ENCODE results near the gene TMEM178A. TPM values are rescaled to one million over a fixed set of nuclear protein-coding genes. Genes with fewer than 3 reads are reported as not detected.
A peak's percentile ranks its signal among the peaks of the same experiment; 100 is the strongest.
"Not testable (repeated sequence)": the region's sequence is repeated elsewhere in the genome, so short reads cannot be mapped to it uniquely, and the experiment has no call there.

TMEM178A gene
- total RNA-seq, 1 donor from 2014 or later, result 28.7 TPM

DNA sequence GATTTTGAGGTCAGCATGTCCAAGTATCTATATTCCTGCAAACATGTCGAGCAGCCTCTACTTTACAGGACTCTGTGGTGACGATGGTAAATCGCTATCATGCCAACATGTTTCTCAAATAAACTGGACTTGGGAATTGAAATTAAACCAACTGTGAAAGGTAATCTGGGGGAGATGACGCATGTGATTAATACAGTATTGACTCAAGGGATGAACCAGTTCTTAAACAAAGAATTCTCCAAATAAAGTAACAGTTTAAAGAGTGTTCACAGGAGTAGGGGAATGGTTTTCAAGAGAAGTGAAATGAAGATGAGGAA lies 59.1 kb downstream of the TMEM178A start:
- FAIRE-seq (no peak), DNase-seq (ENCODE audit: low read depth) (peak; percentile 78)
- H3K9me3 ChIP-seq (ENCODE audit: insufficient read depth, low read depth, low read length), result no peaks in the 10 kb centered on the region
- H3K27ac Mint-ChIP-seq (ENCODE audit: unreplicated experiment), result peak overlapping the region; percentile 77
- H4K20me1 ChIP-seq (ENCODE audit: insufficient read depth, low read length), result no peaks in the 10 kb centered on the region
- H3K9ac ChIP-seq (ENCODE audit: low read length), result peak overlapping the region; percentile 20
- H3K27ac ChIP-seq (ENCODE audit: low read depth, low read length), result peak overlapping the region; percentile 66
- peaks cover 38% of the 10 kb centered on the region for H3K4me1 ChIP-seq (ENCODE audit: insufficient read depth, low read length)
- no peaks in the 10 kb centered on the region for H3K9me3 Mint-ChIP-seq (ENCODE audit: unreplicated experiment)
- no peak overlapping the region for H2AFZ ChIP-seq (ENCODE audit: low read depth, low read length)
- peaks cover 7% of the 10 kb centered on the region for H3K36me3 Mint-ChIP-seq (ENCODE audit: low read depth, unreplicated experiment)
- no peaks in the 10 kb centered on the region for H3K27me3 Mint-ChIP-seq (ENCODE audit: low read depth, unreplicated experiment)
- H3K79me2 ChIP-seq (ENCODE audit: insufficient read depth, low read length), result no peaks in the 10 kb centered on the region
- no peaks in the 10 kb centered on the region for H3K27me3 ChIP-seq (ENCODE audit: insufficient read depth, low read length)
- no peak for TF ChIP-seq EZH2 (IDR thresholded peaks at IDR 0.05; ENCODE audit: insufficient read depth, low read length)
- TF ChIP-seq, protein P1, sequence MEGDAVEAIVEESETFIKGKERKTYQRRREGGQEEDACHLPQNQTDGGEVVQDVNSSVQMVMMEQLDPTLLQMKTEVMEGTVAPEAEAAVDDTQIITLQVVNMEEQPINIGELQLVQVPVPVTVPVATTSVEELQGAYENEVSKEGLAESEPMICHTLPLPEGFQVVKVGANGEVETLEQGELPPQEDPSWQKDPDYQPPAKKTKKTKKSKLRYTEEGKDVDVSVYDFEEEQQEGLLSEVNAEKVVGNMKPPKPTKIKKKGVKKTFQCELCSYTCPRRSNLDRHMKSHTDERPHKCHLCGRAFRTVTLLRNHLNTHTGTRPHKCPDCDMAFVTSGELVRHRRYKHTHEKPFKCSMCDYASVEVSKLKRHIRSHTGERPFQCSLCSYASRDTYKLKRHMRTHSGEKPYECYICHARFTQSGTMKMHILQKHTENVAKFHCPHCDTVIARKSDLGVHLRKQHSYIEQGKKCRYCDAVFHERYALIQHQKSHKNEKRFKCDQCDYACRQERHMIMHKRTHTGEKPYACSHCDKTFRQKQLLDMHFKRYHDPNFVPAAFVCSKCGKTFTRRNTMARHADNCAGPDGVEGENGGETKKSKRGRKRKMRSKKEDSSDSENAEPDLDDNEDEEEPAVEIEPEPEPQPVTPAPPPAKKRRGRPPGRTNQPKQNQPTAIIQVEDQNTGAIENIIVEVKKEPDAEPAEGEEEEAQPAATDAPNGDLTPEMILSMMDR (IDR thresholded peaks at IDR 0.05; ENCODE audit: insufficient read depth, low read depth, low read length), result no peak
- peak overlapping the region; percentile 30 for H3K4me2 ChIP-seq (ENCODE audit: low read length)
- no peak overlapping the region for H3K4me3 Mint-ChIP-seq (ENCODE audit: unreplicated experiment)
- no peak overlapping the region for H3K4me3 ChIP-seq (ENCODE audit: insufficient read depth, low read depth, low read length)
- H3K4me1 Mint-ChIP-seq (ENCODE audit: low read depth, unreplicated experiment), result peaks cover 56% of the 10 kb centered on the region
- H3K36me3 ChIP-seq (ENCODE audit: insufficient read depth, low read length), result no peaks in the 10 kb centered on the region

DNA sequence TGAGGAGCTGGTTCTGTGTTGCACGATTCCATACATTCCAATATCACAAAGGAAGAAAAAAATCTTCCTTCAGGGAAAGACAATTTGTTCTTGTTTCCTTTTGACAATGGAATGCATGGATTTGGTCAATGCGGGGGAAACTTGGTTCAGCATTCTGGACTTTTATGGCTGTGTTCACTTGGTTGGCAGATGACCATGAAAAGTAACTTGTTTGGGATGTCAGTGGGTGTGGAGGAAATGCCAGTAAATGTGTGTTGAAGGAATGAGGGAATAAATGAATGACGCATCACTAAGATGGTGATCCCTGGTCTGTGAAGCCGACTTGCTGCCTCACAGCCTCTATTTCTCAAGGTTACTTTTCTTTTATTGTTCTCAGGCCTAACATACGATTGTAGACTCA lies 59.7 kb downstream of the TMEM178A start:
- H3K4me1 ChIP-seq (ENCODE audit: insufficient read depth, low read length), result peaks cover 38% of the 10 kb centered on the region
- Mint-ChIP-seq H3K9me3 (ENCODE audit: unreplicated experiment) (no peaks in the 10 kb centered on the region), H3K27ac (ENCODE audit: unreplicated experiment) (peak overlapping the region; percentile 77), H3K4me3 (ENCODE audit: unreplicated experiment) (no peak overlapping the region), H3K36me3 (ENCODE audit: low read depth, unreplicated experiment) (peaks cover 6% of the 10 kb centered on the region), H3K4me1 (ENCODE audit: low read depth, unreplicated experiment) (peaks cover 57% of the 10 kb centered on the region), H3K27me3 (ENCODE audit: low read depth, unreplicated experiment) (no peaks in the 10 kb centered on the region)
- no peak overlapping the region for H2AFZ ChIP-seq (ENCODE audit: low read depth, low read length)
- peak overlapping the region; percentile 49 for H3K9ac ChIP-seq (ENCODE audit: low read length)
- H3K27ac ChIP-seq (ENCODE audit: low read depth, low read length), result peak overlapping the region; percentile 66
- no peak overlapping the region for H3K4me3 ChIP-seq (ENCODE audit: insufficient read depth, low read depth, low read length)
- peak overlapping the region; percentile 30 for H3K4me2 ChIP-seq (ENCODE audit: low read length)
- peaks cover 2% of the 10 kb centered on the region for H3K36me3 ChIP-seq (ENCODE audit: insufficient read depth, low read length)
- FAIRE-seq, result no peak
- TF ChIP-seq, protein P1 (IDR thresholded peaks at IDR 0.05; ENCODE audit: insufficient read depth, low read depth, low read length), result no peak
- no peak for TF ChIP-seq EZH2 (IDR thresholded peaks at IDR 0.05; ENCODE audit: insufficient read depth, low read length)
- H3K27me3 ChIP-seq (ENCODE audit: insufficient read depth, low read length), result no peaks in the 10 kb centered on the region
- H3K9me3 ChIP-seq (ENCODE audit: insufficient read depth, low read depth, low read length), result no peaks in the 10 kb centered on the region
- H3K79me2 ChIP-seq (ENCODE audit: insufficient read depth, low read length), result peaks cover 2% of the 10 kb centered on the region
- DNase-seq (ENCODE audit: low read depth), result peak; percentile 97
- H4K20me1 ChIP-seq (ENCODE audit: insufficient read depth, low read length), result no peaks in the 10 kb centered on the region

DNA sequence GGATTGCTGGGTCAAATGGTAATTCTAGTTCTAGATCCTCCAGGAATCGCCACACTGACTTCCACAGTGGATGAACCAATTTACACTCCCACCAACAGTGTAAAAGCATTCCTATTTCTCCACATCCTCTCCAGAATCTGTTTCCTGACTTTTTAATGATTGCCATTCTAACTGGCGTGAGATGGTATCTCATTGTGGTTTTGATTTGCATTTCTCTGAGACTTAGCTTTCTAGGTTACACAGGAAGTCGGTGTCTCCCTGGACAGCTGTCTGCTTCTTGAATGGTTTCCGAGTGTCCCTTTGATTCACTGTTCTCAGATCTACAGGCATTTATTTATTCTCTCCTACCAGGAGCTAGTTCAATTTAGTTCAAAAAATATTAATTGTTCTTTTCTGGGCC lies 62.4 kb downstream of the TMEM178A start:
- H3K36me3 ChIP-seq (ENCODE audit: insufficient read depth, low read length); H3K27me3 ChIP-seq (ENCODE audit: insufficient read depth, low read length); H3K4me3 ChIP-seq (ENCODE audit: insufficient read depth, low read depth, low read length); H3K36me3 Mint-ChIP-seq (ENCODE audit: low read depth, unreplicated experiment); H2AFZ ChIP-seq (ENCODE audit: low read depth, low read length); H3K4me3 Mint-ChIP-seq (ENCODE audit: unreplicated experiment); H3K27me3 Mint-ChIP-seq (ENCODE audit: low read depth, unreplicated experiment); FAIRE-seq; H3K9me3 ChIP-seq (ENCODE audit: insufficient read depth, low read depth, low read length); H3K9ac ChIP-seq (ENCODE audit: low read length); H4K20me1 ChIP-seq (ENCODE audit: insufficient read depth, low read length); H3K9me3 Mint-ChIP-seq (ENCODE audit: unreplicated experiment): not testable (repeated sequence)
- Histone ChIP-seq H3K79me2 (ENCODE audit: insufficient read depth, low read length) (peaks cover 21% of the 10 kb centered on the region), H3K4me1 (ENCODE audit: insufficient read depth, low read length) (peaks cover 38% of the 10 kb centered on the region), H3K27ac (ENCODE audit: low read depth, low read length) (peak overlapping the region; percentile 71), H3K4me2 (ENCODE audit: low read length) (peak overlapping the region; percentile 29)
- H3K4me1 Mint-ChIP-seq (ENCODE audit: low read depth, unreplicated experiment), result peaks cover 69% of the 10 kb centered on the region
- peak overlapping the region; percentile 86 for H3K27ac Mint-ChIP-seq (ENCODE audit: unreplicated experiment)
- DNase-seq (ENCODE audit: low read depth), result peak; percentile 89
